IPS DF 6.9 (cell line): Measurements from ENCODE around the gene PAX7.
A peak's percentile ranks its signal among the peaks of the same experiment; 100 is the strongest.

Experiments
- DNase-seq: peaks from one replicate; pipeline ENCODE4 v3.0.0-alpha.2; 2013; ENCODE audit warnings: low read depth, low spot score
- H3K27ac ChIP-seq: one replicate; pipeline ENCODE4 v1.5.1; 2013; ENCODE audit warnings: low read length, control low read depth
- H3K27me3 ChIP-seq: 2 replicates; pipeline ENCODE4 v1.6.1; 2013; ENCODE audit warnings: mild to moderate bottlenecking, low read length; ENCODE audit not compliant: control insufficient read depth, insufficient read depth
- H3K36me3 ChIP-seq: 2 replicates; pipeline ENCODE4 v1.6.1; 2013; ENCODE audit warnings: low read length; ENCODE audit not compliant: control insufficient read depth, insufficient read depth
- H3K4me1 ChIP-seq: 2 replicates; pipeline ENCODE4 v1.6.1; 2013; ENCODE audit warnings: low read length; ENCODE audit not compliant: control insufficient read depth, insufficient read depth
- H3K4me3 ChIP-seq: 2 replicates; pipeline ENCODE4 v1.5.1; 2013; ENCODE audit warnings: mild to moderate bottlenecking, low read length
- H3K9me3 ChIP-seq: 2 replicates; pipeline ENCODE4 v1.6.1; 2013; ENCODE audit warnings: low read length, inconsistent platforms; ENCODE audit not compliant: control insufficient read depth, insufficient read depth
- WGBS: extraction: QIAGEN DNeasy Blood & Tissue Kit; methylation state at CpG from one replicate; pipeline ENCODE4 v1.1.7; 2013; ENCODE audit warnings: mixed read lengths, missing lambda C conversion rate; ENCODE audit not compliant: insufficient read length, insufficient coverage; 5-methylcytosine and 5-hydroxymethylcytosine counted together

Gene PAX7

DNA sequence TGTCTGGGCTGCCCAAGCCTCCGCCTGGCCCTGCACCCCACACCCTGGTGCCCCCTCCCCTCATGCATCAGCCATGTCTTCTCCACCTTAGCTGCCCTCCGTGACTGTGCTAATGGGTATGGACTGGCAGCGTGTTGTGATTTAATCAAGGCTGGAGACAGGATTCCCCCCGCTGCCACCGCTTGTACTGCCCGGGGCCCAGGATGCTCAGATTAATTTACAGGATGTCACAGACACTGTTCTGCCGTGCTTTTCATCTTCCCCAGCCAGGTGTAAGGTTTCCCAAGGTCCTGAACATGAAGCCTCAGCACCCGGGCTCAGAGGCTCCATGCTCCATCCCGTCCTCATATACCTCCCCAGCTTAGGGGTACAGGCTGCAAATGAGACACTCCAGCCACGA lies 162.5 kb downstream of the PAX7 start:
- Histone ChIP-seq H3K27me3 (no peaks in the 10 kb centered on the region), H3K4me1 (0 out of 2 replicates have a peak, but pooled peaks cover 2% of the 10 kb centered on the region), H3K27ac (no peak overlapping the region), H3K4me3 (no peak overlapping the region), H3K9me3 (no peaks in the 10 kb centered on the region), H3K36me3 (no peaks in the 10 kb centered on the region)
- no CpG with 5 or more reads among the region's 10 CpGs for WGBS
- DNase-seq, result no peak

DNA sequence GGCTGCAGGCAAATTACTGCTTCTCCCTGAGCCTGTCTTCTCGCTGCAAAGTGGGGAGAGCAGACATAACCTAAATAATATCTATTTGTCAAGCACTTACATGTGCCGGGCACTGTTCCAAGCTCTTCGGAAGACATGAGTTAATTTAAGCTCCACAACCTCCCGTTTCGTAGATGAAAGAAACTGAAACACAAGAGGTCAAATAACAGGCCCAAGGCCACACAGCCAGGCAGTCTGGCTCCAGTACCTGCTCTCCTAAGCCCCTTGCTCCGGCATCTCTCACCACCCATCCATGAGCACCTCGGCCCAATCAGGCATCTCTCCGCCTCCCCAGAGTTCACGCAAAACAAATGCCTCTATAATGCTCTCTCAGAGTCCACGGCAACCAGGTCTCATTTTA lies 163.4 kb downstream of the PAX7 start:
- WGBS, result no CpG with 5 or more reads among the region's 10 CpGs
- H3K27ac ChIP-seq, result no peak overlapping the region

GRCh38 chr1:18794561-18794960 lies 163.9 kb downstream of the PAX7 start:
- H3K9me3 ChIP-seq, result no peaks in the 10 kb centered on the region
- peak; percentile 29 for DNase-seq
- no peak overlapping the region for H3K4me3 ChIP-seq
- no peaks in the 10 kb centered on the region for H3K27me3 ChIP-seq
- no CpG with 5 or more reads among the region's 5 CpGs for WGBS
- H3K4me1 ChIP-seq, result 0 out of 2 replicates have a peak, but pooled peaks cover 2% of the 10 kb centered on the region
- H3K36me3 ChIP-seq, result no peaks in the 10 kb centered on the region
- H3K27ac ChIP-seq, result no peak overlapping the region

More for the DNA sequence above, 163.4 kb downstream of the PAX7 start:
- H3K27me3 ChIP-seq, result no peaks in the 10 kb centered on the region
- H3K4me1 ChIP-seq, result 0 out of 2 replicates have a peak, but pooled peaks cover 2% of the 10 kb centered on the region
- no peaks in the 10 kb centered on the region for H3K9me3 ChIP-seq
- H3K36me3 ChIP-seq, result no peaks in the 10 kb centered on the region
- DNase-seq, result no peak
- no peak overlapping the region for H3K4me3 ChIP-seq

DNA sequence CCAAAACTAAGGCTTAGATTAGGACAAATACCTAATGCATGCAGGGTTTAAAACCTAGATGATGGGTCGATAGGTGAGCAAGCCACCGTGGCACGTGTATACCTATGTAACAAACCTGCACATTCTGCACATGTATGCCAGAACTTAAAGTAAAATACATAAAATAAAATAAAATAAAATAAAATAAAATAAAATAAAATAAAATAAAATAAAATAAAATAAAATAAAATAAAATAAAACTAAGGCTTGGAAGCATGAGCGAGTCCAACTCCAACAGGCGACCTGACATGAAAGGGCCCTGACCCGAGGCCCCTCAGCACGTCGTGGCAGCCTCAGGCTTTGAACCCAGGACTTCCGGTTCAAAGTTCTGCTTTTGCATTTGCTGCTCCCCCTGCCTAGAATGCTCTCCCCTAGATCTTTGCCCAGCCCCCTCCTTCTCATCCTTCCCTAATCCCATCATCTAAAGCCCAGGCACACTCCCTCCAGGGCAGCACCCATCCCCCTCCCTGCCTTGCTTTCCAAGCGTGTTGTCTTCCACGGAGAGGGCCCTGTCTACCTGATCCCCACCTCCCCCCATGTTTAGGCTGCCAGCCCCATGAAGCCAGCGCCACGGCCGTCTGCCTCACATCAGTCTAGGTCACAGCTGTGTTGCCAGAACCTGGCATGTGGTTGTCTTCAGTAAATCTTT lies 164.5 kb downstream of the PAX7 start:
- no CpG with 5 or more reads among the region's 14 CpGs for WGBS

DNA sequence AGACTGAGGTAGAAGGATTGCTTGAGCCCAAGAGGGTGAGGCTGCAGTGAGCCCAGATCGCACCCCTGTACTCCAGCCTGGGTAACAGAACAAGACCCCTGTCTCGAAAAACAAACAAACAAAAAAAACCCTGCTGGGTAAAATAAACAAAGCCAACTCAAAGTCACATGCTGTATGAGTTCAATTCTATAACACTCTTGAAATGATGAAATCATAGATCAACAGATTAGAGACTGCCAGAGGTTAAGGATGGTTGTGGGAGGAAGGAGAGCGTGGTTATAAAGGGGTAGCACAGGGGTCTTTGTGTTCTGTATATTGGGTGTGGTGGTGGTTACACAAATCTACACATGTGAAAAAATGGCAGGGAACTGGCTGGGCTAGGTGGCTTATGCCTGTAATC lies 166.3 kb downstream of the PAX7 start:
- H3K27ac ChIP-seq, result no peak overlapping the region
- 100% methylated on average over 1 of the region's 3 CpGs for WGBS
- no peak overlapping the region for H3K4me3 ChIP-seq
- DNase-seq, result no peak
- no peaks in the 10 kb centered on the region for H3K27me3 ChIP-seq
- no peaks in the 10 kb centered on the region for H3K9me3 ChIP-seq
- 0 out of 2 replicates have a peak, but pooled peaks cover 2% of the 10 kb centered on the region for H3K4me1 ChIP-seq
- H3K36me3 ChIP-seq, result no peaks in the 10 kb centered on the region

More for the DNA sequence above, 164.5 kb downstream of the PAX7 start:
- DNase-seq, result no peak
- Histone ChIP-seq H3K9me3 (no peaks in the 10 kb centered on the region), H3K36me3 (no peaks in the 10 kb centered on the region), H3K4me1 (0 out of 2 replicates have a peak, but pooled peaks cover 2% of the 10 kb centered on the region), H3K27ac (no peak overlapping the region), H3K27me3 (no peaks in the 10 kb centered on the region), H3K4me3 (no peak overlapping the region)
